Measurements from ENCODE around the gene SUN1.

- TF ChIP-seq CTCF (IDR thresholded peaks at IDR 0.05) (no peak), POLR2A (IDR thresholded peaks at IDR 0.05) (no peak), EP300 (IDR thresholded peaks at IDR 0.05) (no peak), POLR2AphosphoS5 (IDR thresholded peaks at IDR 0.05) (no peak)
Observed at GRCh38 chr7:844043-844442, 11.8 kb downstream of the SUN1 start.
